GM12891 (cell line): ENCODE results near the gene ALG1L2. TPM values are rescaled to one million over a fixed set of nuclear protein-coding genes. Genes with fewer than 3 reads are reported as not detected.
"Not testable (repeated sequence)": the region's sequence is repeated elsewhere in the genome, so short reads cannot be mapped to it uniquely, and the experiment has no call there.

ENCODE experiments used
- DNase-seq: peaks from one replicate; pipeline ENCODE4 v3.0.0; 2011; ENCODE audit warnings: low spot score; ENCODE audit not compliant: insufficient read length
- FAIRE-seq: peaks from 2 replicates; lab custom pipeline; 2011; peaks lifted over from hg19 to GRCh38; lab: Jason Lieb, UNC
- PAX5 ChIP-seq: IDR thresholded peaks from 2 replicates; pipeline ENCODE4 v1.6.1; 2011; ENCODE audit warnings: low read length, moderate library complexity, mild to moderate bottlenecking; ENCODE audit not compliant: insufficient read depth, severe bottlenecking
- POLR2A ChIP-seq: IDR thresholded peaks from 2 replicates; pipeline ENCODE4 v1.6.1; 2011; ENCODE audit warnings: low read depth, low read length, control low read depth
- POLR2AphosphoS5 ChIP-seq: IDR thresholded peaks from 2 replicates; pipeline ENCODE4 v1.6.1; 2011; ENCODE audit warnings: low read depth, low read length, control low read depth
- POU2F2 ChIP-seq: IDR thresholded peaks from 2 replicates; pipeline ENCODE4 v1.6.1; 2011; ENCODE audit warnings: low read depth, mild to moderate bottlenecking, control low read depth, low read length, moderate library complexity
- SPI1 ChIP-seq: IDR thresholded peaks from 2 replicates; pipeline ENCODE4 v1.6.1; 2011; ENCODE audit warnings: low read depth, low read length, control low read depth
- TAF1 ChIP-seq: IDR thresholded peaks from 2 replicates; pipeline ENCODE4 v1.6.1; 2011; ENCODE audit warnings: low read depth, low read length, control low read depth
- polyA plus RNA-seq: library from polyadenylated mRNA; unstranded; fragments of >200 nt; gene quantifications from one replicate; pipeline ENCODE4 v1.2.1, GENCODE V29; 2012; ENCODE audit warnings: low read depth, missing spikeins, inconsistent platforms; ENCODE audit not compliant: missing spikeins

Gene ALG1L2, protein sequence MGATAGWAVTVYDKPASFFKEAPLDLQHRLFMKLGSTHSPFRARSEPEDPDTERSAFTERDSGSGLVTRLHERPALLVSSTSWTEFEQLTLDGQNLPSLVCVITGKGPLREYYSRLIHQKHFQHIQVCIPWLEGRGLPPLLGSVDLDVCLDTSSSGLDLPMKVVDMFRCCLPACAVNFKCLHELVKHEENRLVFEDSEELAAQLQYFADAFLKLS
- not detected for polyA plus RNA-seq

DNA sequence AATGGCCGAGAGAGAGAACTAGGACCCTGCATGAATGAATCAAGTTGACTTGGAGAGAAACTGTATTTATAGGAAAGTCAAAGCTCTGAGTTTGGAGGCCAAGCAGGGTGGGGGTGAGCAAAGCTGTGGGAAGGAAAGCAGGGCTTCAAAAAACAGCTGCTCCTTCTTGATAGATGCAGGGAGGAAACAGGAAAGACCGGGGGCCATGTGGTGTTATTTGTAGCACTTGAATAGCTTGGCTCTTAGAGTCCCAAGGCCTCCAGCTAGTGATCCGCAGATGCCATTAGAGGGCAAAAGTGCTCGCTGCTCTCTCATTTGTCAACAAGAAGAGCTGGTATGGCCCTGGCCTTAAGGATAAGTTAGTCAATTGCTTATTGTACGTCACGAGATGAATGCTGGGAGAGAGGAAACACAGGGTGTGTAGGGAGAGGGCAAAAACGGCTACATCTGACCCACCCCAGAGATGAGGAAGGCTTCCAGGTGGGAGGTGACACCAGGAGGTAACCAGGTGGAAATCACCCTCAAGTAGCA, at the start of gene ALG1L2:
TSS of gene ALG1L2 (plus strand) at position 481 of the 531 bp plus-strand sequence. CDS start 186 bp downstream, outside the sequence.
- no peak for TF ChIP-seq SPI1
- TF ChIP-seq POU2F2: no peak
- no peak for TF ChIP-seq POLR2AphosphoS5
- no peak for TF ChIP-seq PAX5
- no peak for TF ChIP-seq POLR2A
- no peak for TF ChIP-seq TAF1
- DNase-seq (no peak), FAIRE-seq (no peak)

DNA sequence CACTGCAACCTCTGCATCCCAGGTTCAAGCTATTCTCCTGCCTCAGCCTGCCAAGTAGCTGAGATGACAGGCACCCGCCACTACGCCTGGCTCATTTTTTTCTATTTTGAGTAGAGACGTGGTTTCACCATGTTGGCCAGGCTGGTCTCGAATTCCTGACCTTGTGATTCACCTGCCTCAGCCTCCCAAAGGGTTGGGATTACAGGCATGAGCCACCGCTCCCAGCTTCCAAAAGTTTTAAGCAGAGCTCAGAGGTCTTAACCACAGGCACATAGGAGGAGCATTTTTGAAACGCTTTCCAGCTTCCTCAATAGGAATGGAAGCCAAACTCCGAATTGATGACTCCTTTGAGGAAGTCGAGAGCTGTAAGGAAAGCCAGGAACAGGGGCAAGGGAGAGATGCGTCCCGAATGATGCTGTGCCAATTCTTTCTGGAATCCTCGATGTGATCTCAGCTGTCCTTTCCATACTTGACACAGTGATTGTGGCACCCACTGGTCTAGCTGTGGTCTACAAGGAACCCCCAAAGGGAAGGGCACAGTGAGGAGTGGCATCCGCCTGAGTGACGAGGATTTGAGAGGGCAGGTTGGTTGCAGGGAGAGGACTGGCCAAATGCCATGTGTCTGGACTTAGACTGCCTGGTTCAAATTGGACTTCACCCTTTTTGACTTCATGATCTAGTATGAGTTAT, 44.4 kb upstream of the ALG1L2 start:
- not testable (repeated sequence) for DNase-seq, FAIRE-seq

DNA sequence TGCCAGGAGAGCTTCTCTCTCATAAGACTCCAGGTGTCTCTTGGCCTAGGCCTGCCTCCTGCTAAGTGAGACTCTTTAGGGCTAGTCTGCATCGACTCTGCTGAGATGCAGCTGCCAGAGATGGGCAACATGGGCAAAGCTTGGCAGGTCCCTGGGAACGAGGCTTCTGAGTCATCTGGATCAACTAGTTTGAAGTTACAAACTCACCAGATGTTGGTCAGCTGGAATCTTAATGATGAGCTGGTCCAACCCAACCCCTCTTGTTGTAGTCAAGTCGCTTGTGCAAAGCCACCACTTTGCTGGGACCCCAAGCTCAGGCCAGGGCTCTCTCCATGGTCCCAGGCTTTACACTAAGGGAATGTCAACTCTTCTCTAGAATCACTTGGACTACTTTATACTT, 38.9 kb upstream of the ALG1L2 start:
- DNase-seq, FAIRE-seq: not testable (repeated sequence)

DNA sequence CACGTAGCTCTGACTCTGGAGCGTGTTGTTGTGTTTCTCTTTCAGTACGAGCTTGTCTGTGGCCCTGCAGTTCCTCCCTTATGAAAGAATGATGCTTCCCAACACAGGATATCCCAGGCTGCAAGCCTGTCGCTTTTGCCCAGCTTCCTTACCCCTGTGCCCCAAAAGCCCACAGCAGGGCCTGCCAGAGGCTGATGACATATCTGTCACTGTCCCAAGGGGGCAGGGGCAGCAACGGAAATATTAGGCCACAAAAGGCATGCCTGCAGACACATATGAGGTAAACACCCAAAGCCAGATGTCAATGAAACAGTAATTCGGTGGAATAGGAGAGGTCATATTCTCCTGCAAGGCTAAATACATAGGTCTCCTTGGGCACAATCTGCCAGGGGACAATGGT, 38.0 kb upstream of the ALG1L2 start:
- DNase-seq, FAIRE-seq: not testable (repeated sequence)

DNA sequence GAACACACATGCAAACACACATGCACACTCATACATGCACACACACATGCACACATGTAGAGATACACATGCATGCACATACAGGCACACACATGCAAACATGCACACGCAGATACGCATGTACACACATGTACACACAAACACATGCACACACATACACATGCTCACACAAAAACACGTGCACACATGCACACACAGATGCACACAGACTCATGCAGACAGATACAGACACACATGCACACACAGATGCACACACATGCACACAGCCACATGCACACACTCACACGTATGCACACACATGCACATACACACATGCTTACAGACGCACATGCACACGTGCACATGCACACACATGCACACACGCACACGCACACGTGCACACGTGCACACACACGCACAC, 37.3 kb upstream of the ALG1L2 start:
- DNase-seq (no peak), FAIRE-seq (no peak)
- TF ChIP-seq PAX5 (no peak), TAF1 (no peak), POU2F2 (no peak), POLR2A (no peak), POLR2AphosphoS5 (no peak), SPI1 (no peak)

DNA sequence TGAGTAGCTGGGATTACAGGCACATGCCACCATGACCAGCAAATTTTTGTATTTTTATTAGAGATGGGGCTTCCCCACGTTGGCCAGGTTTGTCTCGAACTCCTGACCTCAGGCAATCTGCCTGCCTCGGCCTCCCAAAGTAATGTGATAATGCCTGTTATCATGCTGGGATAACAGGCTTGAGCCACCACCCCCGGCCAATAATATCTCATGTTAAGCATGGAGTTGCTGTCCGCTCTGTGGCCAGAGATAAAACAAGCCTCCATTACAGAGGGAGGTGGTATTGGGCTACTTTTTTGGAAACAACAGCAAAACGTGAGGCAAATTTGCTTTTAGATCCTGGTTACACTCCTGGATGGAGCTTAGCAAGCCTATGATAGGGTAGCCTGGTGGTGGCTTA, 32.9 kb upstream of the ALG1L2 start:
- no peak for TF ChIP-seq POU2F2
- TF ChIP-seq POLR2AphosphoS5: no peak
- TF ChIP-seq TAF1: no peak
- TF ChIP-seq SPI1: no peak
- TF ChIP-seq PAX5: no peak
- TF ChIP-seq POLR2A: no peak

DNA sequence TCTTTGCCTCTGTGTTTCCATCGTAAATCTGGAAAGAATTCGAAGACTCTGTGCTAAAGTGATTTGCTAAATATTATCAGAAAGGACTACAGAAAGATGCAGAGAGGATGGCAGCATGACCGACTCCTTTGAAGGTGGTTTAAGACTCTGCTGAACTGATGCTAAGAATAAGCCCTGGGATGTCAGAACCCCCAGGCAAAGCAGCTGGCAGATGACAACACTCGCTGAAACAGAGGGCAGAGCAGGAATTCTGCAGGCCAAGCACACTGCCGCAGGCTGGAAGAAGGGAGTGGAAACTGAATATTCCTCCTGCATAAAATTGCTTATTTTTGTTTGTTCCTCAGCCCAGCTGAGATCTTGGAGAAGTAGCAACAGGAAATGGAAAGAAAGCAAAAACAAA, 29.3 kb upstream of the ALG1L2 start:
- not testable (repeated sequence) for FAIRE-seq, DNase-seq

More for the DNA sequence above, 32.9 kb upstream of the ALG1L2 start:
- FAIRE-seq (no peak), DNase-seq (no peak)

DNA sequence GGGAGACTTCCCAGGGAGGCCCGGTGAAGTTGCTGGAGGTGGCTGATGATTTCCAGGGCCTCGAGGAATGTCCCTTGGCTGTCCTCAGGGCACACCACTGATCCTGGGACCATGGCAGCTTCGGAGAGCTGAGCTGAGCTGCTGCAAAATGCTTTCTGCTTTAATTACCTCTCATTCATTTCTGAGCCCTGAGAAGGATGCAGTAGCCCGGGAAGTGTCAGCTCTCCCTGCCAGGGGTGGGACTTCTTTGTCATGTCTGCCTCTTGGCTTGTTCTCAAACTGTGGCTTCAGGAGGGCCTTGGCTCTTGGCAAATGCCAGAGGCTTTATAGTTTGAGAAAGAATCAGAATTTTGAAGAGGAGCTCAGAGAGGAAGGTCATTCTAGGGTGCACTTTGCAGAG, 28.7 kb upstream of the ALG1L2 start:
- not testable (repeated sequence) for DNase-seq, FAIRE-seq

DNA sequence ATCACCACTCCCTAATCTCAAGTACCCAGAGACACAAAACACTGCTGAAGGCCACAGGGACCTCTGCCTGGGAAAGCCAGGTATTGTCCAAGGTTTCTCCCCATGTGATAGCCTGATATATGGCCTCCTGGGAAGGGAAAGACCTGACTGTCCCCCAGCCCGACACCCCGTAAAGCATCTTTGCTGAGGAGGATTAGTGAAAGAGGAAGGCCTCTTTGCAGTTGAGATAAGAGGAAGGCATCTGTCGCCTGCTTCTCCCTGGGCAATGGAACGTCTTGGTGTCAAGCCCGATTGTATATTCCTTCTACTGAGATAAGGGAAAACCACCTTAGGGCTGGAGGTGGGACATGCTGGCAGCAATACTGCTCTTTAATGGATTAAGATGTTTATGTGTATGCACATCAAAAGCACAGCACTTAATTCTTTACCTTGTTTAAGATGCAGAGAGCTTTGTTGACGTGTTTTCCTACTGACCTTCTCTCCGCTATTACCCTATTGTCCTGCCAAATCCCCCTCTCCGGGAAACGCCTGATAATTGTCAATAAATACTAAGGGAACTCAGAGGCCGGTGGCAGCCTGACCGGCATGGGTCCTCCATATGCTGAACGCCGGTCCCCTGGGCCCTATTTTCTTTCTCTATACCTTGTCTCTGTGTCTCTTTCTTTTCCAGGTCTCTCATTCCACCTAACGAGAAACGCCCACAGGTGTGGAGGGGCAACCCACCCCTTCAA, 23.9 kb upstream of the ALG1L2 start:
- not testable (repeated sequence) for DNase-seq

DNA sequence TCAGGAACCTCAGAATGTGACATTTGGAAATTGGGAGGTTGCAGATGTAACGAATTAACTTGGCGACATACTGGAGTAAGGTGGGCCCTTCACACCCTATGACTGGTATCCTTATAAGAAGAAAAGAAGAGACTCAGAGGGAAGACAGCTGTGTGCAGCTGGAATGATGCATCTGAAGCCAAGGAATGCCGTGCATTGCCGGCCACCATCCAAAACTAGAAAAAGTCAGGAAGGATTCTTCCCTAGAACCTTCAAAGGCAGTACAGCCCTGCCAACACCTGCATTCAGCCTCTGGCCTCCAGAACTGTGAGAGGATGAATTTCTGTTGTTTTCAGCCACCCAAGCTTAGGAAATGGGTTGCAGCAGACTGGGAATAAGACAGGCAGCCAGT, 23.4 kb upstream of the ALG1L2 start:
- FAIRE-seq, DNase-seq: not testable (repeated sequence)

More for the DNA sequence above, 23.9 kb upstream of the ALG1L2 start:
- FAIRE-seq: not testable (repeated sequence)

DNA sequence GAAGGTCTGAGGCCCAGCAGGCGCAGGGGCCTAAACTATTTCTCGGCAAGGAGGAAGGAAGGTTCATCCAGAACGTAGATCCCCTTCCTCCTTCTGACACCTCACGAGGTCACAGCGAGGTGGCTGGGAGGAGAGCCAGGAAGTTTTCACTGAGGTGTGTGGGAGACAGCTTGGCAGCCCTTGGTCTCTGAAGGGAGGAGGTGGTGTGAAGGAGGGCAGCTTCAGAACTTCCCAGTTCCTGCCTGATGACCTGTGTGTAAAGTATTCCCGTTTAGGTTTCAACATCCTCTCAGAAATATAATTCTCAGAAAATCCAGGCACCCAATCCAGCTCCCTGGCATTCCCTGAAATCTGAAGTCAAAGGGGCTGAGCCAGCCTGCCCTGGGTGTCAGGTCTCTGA, 22.9 kb upstream of the ALG1L2 start:
- FAIRE-seq, DNase-seq: not testable (repeated sequence)

DNA sequence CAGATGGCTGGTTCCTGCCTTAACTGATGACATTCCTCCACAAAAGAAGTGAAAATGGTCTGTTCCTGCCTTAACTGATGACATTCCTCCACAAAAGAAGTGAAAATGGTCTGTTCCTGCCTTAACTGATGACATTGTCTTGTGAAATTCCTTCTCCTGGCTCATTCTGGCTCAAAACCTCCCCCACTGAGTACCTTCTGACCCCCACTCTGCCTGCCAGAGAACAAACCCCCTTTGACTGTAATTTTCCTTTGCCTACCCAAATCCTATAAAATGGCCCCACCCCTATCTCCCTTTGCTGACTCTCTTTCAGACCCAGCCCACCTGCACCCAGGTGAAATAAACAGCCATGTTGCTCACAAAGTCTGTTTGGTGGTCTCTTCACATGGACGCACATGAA, 22.5 kb upstream of the ALG1L2 start:
- not testable (repeated sequence) for FAIRE-seq

More for the DNA sequence above, 22.5 kb upstream of the ALG1L2 start:
- DNase-seq: not testable (repeated sequence)
